HEK293 (cell line): ENCODE results near the gene PEX14.

Experiments used
- CTCF ChIA-PET: fragments of 350-600 bp; formaldehyde crosslinking; extraction: SDS; loops from one replicate; lab custom pipeline; 2021; ENCODE audit warnings: antibody characterized with exemption; lab: Yijun Ruan, JAX
- POLR2A ChIA-PET: fragments of 300-600 bp; formaldehyde crosslinking; extraction: SDS; loops from one replicate; lab custom pipeline; 2020; ENCODE audit warnings: antibody characterized with exemption, inconsistent platforms; lab: Yijun Ruan, JAX
- H3K27ac ChIP-seq: fragments of 200-500 bp; sonication (Bioruptor generic); 2 replicates; pipeline ENCODE4 v1.5.1; 2014; ENCODE audit warnings: low read depth, low read length, control low read depth, inconsistent platforms; ENCODE audit errors: extremely low read depth
- H3K36me3 ChIP-seq, 2 experiments: fragments of 200-500 bp in 1 of 2; sonication (Bioruptor generic) in 1 of 2; 1 replicate in 1 of 2; 2 replicates in 1 of 2; pipeline ENCODE4 v1.5.1; 2014 to 2017; ENCODE audit warnings: inconsistent platforms in 2 of 2, low read length in 2 of 2; ENCODE audit not compliant: control insufficient read depth in 2 of 2, insufficient read depth in 1 of 2
- H3K4me1 ChIP-seq: fragments of 200-500 bp; sonication (Bioruptor generic); 2 replicates; pipeline ENCODE4 v1.5.1; 2014; ENCODE audit warnings: mild to moderate bottlenecking, low read length, inconsistent platforms; ENCODE audit not compliant: control insufficient read depth, insufficient read depth
- H3K4me3 ChIP-seq: 2 replicates; pipeline ENCODE4 v1.5.1; 2011; ENCODE audit warnings: low read depth, mild to moderate bottlenecking, control low read depth, low read length, moderate library complexity
- H3K9me3 ChIP-seq: fragments of 200-500 bp; sonication (Bioruptor generic); 2 replicates; pipeline ENCODE4 v1.5.1; 2014; ENCODE audit warnings: low read depth, low read length, inconsistent platforms; ENCODE audit not compliant: control insufficient read depth, insufficient read depth
- EGR2 ChIP-seq: fragments of 450-650 bp; formaldehyde crosslinking; IDR thresholded peaks from 2 replicates; pipeline ENCODE4 v1.5.1; 2016; ENCODE audit warnings: low read depth, missing biosample characterization, missing genetic modification characterization
- HOXD13 ChIP-seq: sonication (generic); formaldehyde crosslinking; IDR thresholded peaks from 2 replicates; pipeline ENCODE4 v1.8.0; 2022; ENCODE audit warnings: missing genetic modification reagents, borderline replicate concordance
- KLF8 ChIP-seq: fragments of 450-650 bp; formaldehyde crosslinking; IDR thresholded peaks from 2 replicates; pipeline ENCODE4 v1.5.1; 2016; ENCODE audit warnings: missing biosample characterization, missing genetic modification characterization
- TRIM28 ChIP-seq: IDR thresholded peaks from 2 replicates; pipeline ENCODE4 v1.6.1; 2011; ENCODE audit warnings: low read length, control low read depth, borderline replicate concordance
- ZBTB8A ChIP-seq: fragments of 450-650 bp; formaldehyde crosslinking; IDR thresholded peaks from 2 replicates; pipeline ENCODE4 v1.5.1; 2016; ENCODE audit warnings: missing biosample characterization, missing genetic modification characterization
- ZFHX2 ChIP-seq: fragments of 450-650 bp; formaldehyde crosslinking; conservative IDR thresholded peaks from 2 replicates; pipeline ENCODE4 v1.5.1; 2016; ENCODE audit warnings: missing biosample characterization, missing genetic modification characterization
- ZNF138 ChIP-seq: fragments of 450-650 bp; formaldehyde crosslinking; IDR thresholded peaks from 2 replicates; pipeline ENCODE4 v1.5.1; 2016; ENCODE audit warnings: missing biosample characterization, missing genetic modification characterization, borderline replicate concordance
- ZNF521 ChIP-seq: fragments of 450-650 bp; formaldehyde crosslinking; IDR thresholded peaks from 2 replicates; pipeline ENCODE4 v1.5.1; 2017; ENCODE audit warnings: missing biosample characterization, mild to moderate bottlenecking, missing genetic modification characterization
- ZNF596 ChIP-seq: fragments of 450-650 bp; IDR thresholded peaks from 2 replicates; pipeline ENCODE4 v1.5.0; 2018; ENCODE audit warnings: missing biosample characterization, mild to moderate bottlenecking, missing genetic modification characterization, moderate library complexity
- ZNF621 ChIP-seq: fragments of 450-650 bp; formaldehyde crosslinking; IDR thresholded peaks from 2 replicates; pipeline ENCODE4 v1.5.1; 2017; ENCODE audit warnings: missing biosample characterization, missing genetic modification characterization
- ZNF624 ChIP-seq: fragments of 450-650 bp; formaldehyde crosslinking; IDR thresholded peaks from 2 replicates; pipeline ENCODE4 v1.5.1; 2017; ENCODE audit warnings: missing biosample characterization, missing genetic modification characterization
- ZNF629 ChIP-seq: fragments of 450-650 bp; formaldehyde crosslinking; IDR thresholded peaks from 2 replicates; pipeline ENCODE4 v1.5.1; 2017; ENCODE audit warnings: missing biosample characterization, missing genetic modification characterization
- ZNF704 ChIP-seq: fragments of 450-650 bp; formaldehyde crosslinking; IDR thresholded peaks from 2 replicates; pipeline ENCODE4 v1.5.1; 2016; ENCODE audit warnings: missing biosample characterization, missing genetic modification characterization
- TF ChIP-seq, protein P1 (sequence below): fragments of 450-650 bp; formaldehyde crosslinking; IDR thresholded peaks from 2 replicates; pipeline ENCODE4 v1.5.1; 2016; ENCODE audit warnings: missing biosample characterization, missing genetic modification characterization
- TF ChIP-seq, protein P2 (sequence below): fragments of 450-650 bp; formaldehyde crosslinking; conservative IDR thresholded peaks from 2 replicates; pipeline ENCODE4 v1.5.1; 2016; ENCODE audit warnings: low read depth, missing biosample characterization, missing genetic modification characterization
- TF ChIP-seq, protein P3 (sequence below): fragments of 450-650 bp; IDR thresholded peaks from 2 replicates; pipeline ENCODE4 v1.5.1; 2018; ENCODE audit warnings: missing biosample characterization, missing genetic modification characterization

Gene PEX14

GRCh38 chr1:10652626-10653025 is 177.9 kb downstream of the PEX14 start:
- peaks cover 0 to 33% of the 10 kb centered on the region in 2 experiments; a peak in 1 of 3 replicates for H3K36me3 ChIP-seq
- H3K4me1 ChIP-seq: no peaks in the 10 kb centered on the region
- no peak overlapping the region for H3K27ac ChIP-seq
- ChIA-PET POLR2A (no interaction called here), CTCF (no interaction called here)
- H3K9me3 ChIP-seq: no peaks in the 10 kb centered on the region
- TF ChIP-seq, protein P1, sequence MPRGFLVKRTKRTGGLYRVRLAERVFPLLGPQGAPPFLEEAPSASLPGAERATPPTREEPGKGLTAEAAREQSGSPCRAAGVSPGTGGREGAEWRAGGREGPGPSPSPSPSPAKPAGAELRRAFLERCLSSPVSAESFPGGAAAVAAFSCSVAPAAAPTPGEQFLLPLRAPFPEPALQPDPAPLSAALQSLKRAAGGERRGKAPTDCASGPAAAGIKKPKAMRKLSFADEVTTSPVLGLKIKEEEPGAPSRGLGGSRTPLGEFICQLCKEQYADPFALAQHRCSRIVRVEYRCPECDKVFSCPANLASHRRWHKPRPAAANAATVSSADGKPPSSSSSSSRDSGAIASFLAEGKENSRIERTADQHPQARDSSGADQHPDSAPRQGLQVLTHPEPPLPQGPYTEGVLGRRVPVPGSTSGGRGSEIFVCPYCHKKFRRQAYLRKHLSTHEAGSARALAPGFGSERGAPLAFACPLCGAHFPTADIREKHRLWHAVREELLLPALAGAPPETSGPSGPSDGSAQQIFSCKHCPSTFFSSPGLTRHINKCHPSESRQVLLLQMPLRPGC (tag by site-specific recombination): no peak
- TF ChIP-seq ZNF521 (tag by site-specific recombination) (no peak), TRIM28 (no peak), HOXD13 (no peak), ZNF629 (tag by site-specific recombination) (no peak), ZNF138 (tag by site-specific recombination) (no peak), ZNF596 (tag by site-specific recombination) (no peak), ZNF704 (tag by site-specific recombination) (no peak), KLF8 (tag by site-specific recombination) (no peak)
- TF ChIP-seq, protein P2, sequence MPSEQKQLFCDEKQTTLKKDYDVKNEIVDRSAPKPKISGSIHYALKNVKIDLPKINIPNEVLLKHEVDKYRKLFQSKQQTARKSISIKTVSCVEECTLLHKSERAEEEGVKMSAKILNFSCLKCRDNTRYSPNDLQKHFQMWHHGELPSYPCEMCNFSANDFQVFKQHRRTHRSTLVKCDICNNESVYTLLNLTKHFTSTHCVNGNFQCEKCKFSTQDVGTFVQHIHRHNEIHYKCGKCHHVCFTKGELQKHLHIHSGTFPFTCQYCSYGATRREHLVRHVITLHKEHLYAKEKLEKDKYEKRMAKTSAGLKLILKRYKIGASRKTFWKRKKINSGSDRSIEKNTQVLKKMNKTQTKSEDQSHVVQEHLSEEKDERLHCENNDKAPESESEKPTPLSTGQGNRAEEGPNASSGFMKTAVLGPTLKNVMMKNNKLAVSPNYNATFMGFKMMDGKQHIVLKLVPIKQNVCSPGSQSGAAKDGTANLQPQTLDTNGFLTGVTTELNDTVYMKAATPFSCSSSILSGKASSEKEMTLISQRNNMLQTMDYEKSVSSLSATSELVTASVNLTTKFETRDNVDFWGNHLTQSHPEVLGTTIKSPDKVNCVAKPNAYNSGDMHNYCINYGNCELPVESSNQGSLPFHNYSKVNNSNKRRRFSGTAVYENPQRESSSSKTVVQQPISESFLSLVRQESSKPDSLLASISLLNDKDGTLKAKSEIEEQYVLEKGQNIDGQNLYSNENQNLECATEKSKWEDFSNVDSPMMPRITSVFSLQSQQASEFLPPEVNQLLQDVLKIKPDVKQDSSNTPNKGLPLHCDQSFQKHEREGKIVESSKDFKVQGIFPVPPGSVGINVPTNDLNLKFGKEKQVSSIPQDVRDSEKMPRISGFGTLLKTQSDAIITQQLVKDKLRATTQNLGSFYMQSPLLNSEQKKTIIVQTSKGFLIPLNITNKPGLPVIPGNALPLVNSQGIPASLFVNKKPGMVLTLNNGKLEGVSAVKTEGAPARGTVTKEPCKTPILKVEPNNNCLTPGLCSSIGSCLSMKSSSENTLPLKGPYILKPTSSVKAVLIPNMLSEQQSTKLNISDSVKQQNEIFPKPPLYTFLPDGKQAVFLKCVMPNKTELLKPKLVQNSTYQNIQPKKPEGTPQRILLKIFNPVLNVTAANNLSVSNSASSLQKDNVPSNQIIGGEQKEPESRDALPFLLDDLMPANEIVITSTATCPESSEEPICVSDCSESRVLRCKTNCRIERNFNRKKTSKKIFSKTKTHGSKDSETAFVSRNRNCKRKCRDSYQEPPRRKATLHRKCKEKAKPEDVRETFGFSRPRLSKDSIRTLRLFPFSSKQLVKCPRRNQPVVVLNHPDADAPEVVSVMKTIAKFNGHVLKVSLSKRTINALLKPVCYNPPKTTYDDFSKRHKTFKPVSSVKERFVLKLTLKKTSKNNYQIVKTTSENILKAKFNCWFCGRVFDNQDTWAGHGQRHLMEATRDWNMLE (tag by site-specific recombination): no peak
- TF ChIP-seq, protein P3, sequence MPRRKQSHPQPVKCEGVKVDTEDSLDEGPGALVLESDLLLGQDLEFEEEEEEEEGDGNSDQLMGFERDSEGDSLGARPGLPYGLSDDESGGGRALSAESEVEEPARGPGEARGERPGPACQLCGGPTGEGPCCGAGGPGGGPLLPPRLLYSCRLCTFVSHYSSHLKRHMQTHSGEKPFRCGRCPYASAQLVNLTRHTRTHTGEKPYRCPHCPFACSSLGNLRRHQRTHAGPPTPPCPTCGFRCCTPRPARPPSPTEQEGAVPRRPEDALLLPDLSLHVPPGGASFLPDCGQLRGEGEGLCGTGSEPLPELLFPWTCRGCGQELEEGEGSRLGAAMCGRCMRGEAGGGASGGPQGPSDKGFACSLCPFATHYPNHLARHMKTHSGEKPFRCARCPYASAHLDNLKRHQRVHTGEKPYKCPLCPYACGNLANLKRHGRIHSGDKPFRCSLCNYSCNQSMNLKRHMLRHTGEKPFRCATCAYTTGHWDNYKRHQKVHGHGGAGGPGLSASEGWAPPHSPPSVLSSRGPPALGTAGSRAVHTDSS (tag by site-specific recombination): no peak
- H3K4me3 ChIP-seq: no peak overlapping the region

DNA sequence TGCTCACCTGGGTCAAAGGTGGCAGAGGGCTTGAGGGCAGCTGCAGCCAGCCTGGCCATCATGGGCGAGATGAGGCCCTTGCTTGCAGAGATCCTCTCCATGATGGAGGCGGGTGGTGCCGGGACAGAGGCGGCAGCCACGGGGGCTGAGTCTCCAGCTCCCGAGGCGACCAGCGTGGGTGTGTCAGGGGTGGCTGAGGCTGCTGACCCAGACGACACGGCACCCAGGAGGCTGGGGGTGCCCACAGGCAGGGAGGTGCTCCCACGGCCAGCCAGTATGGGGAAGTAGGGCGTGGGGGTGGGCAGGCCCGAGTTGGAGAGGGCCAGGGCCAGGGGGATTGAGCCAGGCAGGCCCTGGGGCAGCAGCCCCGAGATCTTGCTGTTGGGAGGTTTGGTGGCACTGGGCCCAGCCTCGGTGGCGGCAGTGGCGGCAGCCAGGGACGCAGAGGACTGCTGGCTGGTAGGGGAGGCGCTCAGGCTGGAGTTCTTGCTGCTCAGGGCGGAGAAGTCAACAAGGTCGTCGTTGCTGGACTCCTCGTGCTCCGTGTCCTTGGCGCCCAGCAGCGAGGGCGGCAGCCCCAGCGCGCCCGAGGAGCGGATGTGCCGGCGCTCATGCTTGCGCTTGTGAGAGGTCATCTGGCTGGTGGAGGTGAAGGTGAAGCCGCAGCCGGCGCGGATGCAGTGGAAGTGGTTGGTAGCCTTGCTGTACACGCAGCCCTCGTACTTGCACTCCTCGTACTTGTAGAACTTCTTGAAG is 178.8 kb downstream of the PEX14 start:
- no peaks in the 10 kb centered on the region for H3K4me1 ChIP-seq
- ChIA-PET POLR2A (no interaction called here), CTCF (no interaction called here)
- peaks cover 0 to 41% of the 10 kb centered on the region in 2 experiments; a peak in 1 of 3 replicates for H3K36me3 ChIP-seq
- no peak overlapping the region for H3K27ac ChIP-seq
- no peaks in the 10 kb centered on the region for H3K9me3 ChIP-seq
- TF ChIP-seq ZNF624 (tag by site-specific recombination): no peak
- no peak for TF ChIP-seq ZBTB8A
- TF ChIP-seq ZNF621 (tag by site-specific recombination): no peak
- peak; percentile 85 for TF ChIP-seq EGR2 (tag by site-specific recombination)
- peak; percentile 73 for TF ChIP-seq ZFHX2
- TF ChIP-seq, all 188 proteins: peak for 2
- no peak overlapping the region for H3K4me3 ChIP-seq
